MCF 10A (cell line): Measurements from ENCODE around the gene ABLIM3. TPM values are rescaled to one million over a fixed set of nuclear protein-coding genes. Genes with fewer than 3 reads are reported as not detected.

Experiments used
- BruUV-seq: library from RNA; stranded (reverse); fragments of 400-500 nt; replicated peaks from 2 replicates; lab custom pipeline; 2021; lab: Mats Ljungman, UMichigan
- CTCF ChIA-PET: fragments of 300-600 bp; sonication (Branson Sonifier 250); formaldehyde crosslinking; extraction: SDS; loops from one replicate; lab custom pipeline; 2021; ENCODE audit warnings: antibody characterized with exemption, inconsistent platforms; lab: Yijun Ruan, JAX
- POLR2A ChIA-PET: fragments of 300-600, 350-650 bp; sonication (Branson Sonifier 250); formaldehyde crosslinking; extraction: SDS; loops from one replicate; lab custom pipeline; 2020; ENCODE audit warnings: antibody characterized with exemption, inconsistent platforms; lab: Yijun Ruan, JAX
- DNase-seq: peaks from one replicate; pipeline ENCODE4 v3.0.0-alpha.2; 2018; ENCODE audit not compliant: unreplicated experiment
- H3K27ac Mint-ChIP-seq: one replicate; pipeline ENCODE4 v1.8.0; 2022; ENCODE audit warnings: mild to moderate bottlenecking, low read depth, mixed read lengths; ENCODE audit not compliant: unreplicated experiment
- H3K27me3 Mint-ChIP-seq: one replicate; pipeline ENCODE4 v1.8.0; 2022; ENCODE audit warnings: mixed read lengths; ENCODE audit not compliant: insufficient read depth, unreplicated experiment
- H3K36me3 Mint-ChIP-seq: one replicate; pipeline ENCODE4 v1.8.0; 2022; ENCODE audit warnings: mild to moderate bottlenecking, moderate library complexity, mixed read lengths; ENCODE audit not compliant: insufficient read depth, unreplicated experiment
- H3K4me1 Mint-ChIP-seq: one replicate; pipeline ENCODE4 v1.8.0; 2022; ENCODE audit warnings: mixed read lengths; ENCODE audit not compliant: insufficient read depth, unreplicated experiment
- H3K4me3 Mint-ChIP-seq: one replicate; pipeline ENCODE4 v1.8.0; 2022; ENCODE audit warnings: mild to moderate bottlenecking, moderate library complexity, mixed read lengths; ENCODE audit not compliant: unreplicated experiment
- H3K9me3 Mint-ChIP-seq: one replicate; pipeline ENCODE4 v1.8.0; 2022; ENCODE audit warnings: mixed read lengths; ENCODE audit not compliant: unreplicated experiment
- intact Hi-C: fragments of 100-400 bp; cut with micrococcal nuclease; formaldehyde crosslinking; loops from 2 replicates; pipeline ENCODE4 v1.14.1; 2022
- total RNA-seq: library from RNA; stranded (reverse); gene quantifications from 2 replicates; pipeline ENCODE4 v1.2.3, GENCODE V29; 2022
- TF ChIP-seq, protein P1 (sequence below): fragments of 200-600 bp; IDR thresholded peaks from one replicate; pipeline ENCODE4 v1.8.0; 2022; ENCODE audit warnings: antibody characterized with exemption, mild to moderate bottlenecking; ENCODE audit not compliant: unreplicated experiment

The ABLIM3 gene
- total RNA-seq, 1 experiment from 2014 or later, result 168 TPM

- no TSS peak for BruUV-seq
- DNase-seq, result peak; percentile 93
- Mint-ChIP-seq H3K27me3 (no peaks in the 10 kb centered on the region), H3K4me3 (no peak overlapping the region), H3K9me3 (no peaks in the 10 kb centered on the region), H3K4me1 (peaks cover 45% of the 10 kb centered on the region), H3K36me3 (no peaks in the 10 kb centered on the region), H3K27ac (peak overlapping the region; percentile 65)
- intact Hi-C loops, result loop anchor here (1.0 to 2.0 kb wide), 9 partner anchors 52 to 670 kb away; no protein-coding TSS in a partner anchor
- ChIA-PET CTCF (interaction anchor here (0.6 to 20.7 kb wide), 108 partner anchors 11 to 945 kb away, joined by 3 to 732 read pairs (median 5); partner anchors contain the start of genes ABLIM3 and SH3TC2), POLR2A (interaction anchor here (0.7 to 3.4 kb wide), 25 partner anchors 10 to 384 kb away, joined by 3 to 30 read pairs (median 5); partner anchors contain the start of gene ADRB2)
- TF ChIP-seq, protein P1, sequence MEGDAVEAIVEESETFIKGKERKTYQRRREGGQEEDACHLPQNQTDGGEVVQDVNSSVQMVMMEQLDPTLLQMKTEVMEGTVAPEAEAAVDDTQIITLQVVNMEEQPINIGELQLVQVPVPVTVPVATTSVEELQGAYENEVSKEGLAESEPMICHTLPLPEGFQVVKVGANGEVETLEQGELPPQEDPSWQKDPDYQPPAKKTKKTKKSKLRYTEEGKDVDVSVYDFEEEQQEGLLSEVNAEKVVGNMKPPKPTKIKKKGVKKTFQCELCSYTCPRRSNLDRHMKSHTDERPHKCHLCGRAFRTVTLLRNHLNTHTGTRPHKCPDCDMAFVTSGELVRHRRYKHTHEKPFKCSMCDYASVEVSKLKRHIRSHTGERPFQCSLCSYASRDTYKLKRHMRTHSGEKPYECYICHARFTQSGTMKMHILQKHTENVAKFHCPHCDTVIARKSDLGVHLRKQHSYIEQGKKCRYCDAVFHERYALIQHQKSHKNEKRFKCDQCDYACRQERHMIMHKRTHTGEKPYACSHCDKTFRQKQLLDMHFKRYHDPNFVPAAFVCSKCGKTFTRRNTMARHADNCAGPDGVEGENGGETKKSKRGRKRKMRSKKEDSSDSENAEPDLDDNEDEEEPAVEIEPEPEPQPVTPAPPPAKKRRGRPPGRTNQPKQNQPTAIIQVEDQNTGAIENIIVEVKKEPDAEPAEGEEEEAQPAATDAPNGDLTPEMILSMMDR, result peak; percentile 97
Observed at GRCh38 chr5:149114403-149115312, 26.6 kb upstream of the ABLIM3 start.

DNA sequence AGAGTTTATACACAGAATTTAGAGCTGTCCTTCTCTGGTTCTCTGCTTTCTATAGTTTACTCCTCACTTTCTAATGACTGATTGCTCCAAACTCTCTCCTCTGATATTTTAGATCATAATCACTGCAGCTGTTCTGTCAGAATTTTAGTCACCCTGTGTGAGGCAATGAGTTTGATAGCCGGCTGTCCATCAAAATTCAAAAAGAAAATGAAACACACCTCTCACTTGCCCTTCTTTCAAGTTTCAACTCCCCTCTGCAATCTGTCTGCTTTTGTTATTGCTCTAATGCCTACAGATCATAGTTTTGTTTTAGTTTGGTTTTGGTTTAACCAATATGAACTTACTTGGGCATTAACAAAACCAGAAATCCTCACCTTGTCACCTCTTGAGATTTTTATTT lies 23.3 kb upstream of the ABLIM3 start:
- ChIA-PET CTCF (interaction anchor here (0.6 to 20.7 kb wide), 17 partner anchors 8 to 1184 kb away, joined by 3 to 732 read pairs (median 4); no protein-coding TSS in a partner anchor), POLR2A (interaction anchor here (0.7 to 2.0 kb wide), 11 partner anchors 9 to 465 kb away, joined by 3 to 11 read pairs (median 3); no protein-coding TSS in a partner anchor)
- BruUV-seq, result no TSS peak
- TF ChIP-seq, protein P1, result no peak
- H3K27me3 Mint-ChIP-seq, result no peaks in the 10 kb centered on the region
- no peak for DNase-seq
- H3K4me1 Mint-ChIP-seq, result peaks cover 34% of the 10 kb centered on the region
- no peaks in the 10 kb centered on the region for H3K9me3 Mint-ChIP-seq
- H3K27ac Mint-ChIP-seq, result peak overlapping the region; percentile 6
- intact Hi-C loops, result no loop called here
- no peak overlapping the region for H3K4me3 Mint-ChIP-seq
- no peaks in the 10 kb centered on the region for H3K36me3 Mint-ChIP-seq

DNA sequence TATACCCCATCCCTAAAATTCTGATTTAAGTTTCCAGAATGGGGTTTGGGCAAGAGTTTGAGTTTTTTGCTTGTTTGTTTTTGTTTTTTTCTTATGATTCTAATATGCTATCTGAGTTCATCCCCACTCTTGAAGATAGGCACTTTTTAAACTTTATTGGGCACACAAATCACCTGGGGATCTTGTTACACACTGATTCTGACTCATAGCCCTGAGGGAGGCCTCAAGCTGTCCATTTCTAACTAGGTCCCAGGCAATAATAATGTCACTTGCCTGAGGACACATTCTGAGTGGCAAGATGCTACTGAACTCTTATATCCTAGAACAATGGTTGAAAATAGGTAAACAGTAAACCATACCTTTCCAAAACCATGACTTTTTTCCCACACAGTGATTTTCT lies 22.8 kb upstream of the ABLIM3 start:
- no peaks in the 10 kb centered on the region for H3K9me3 Mint-ChIP-seq
- TF ChIP-seq, protein P1, result no peak
- intact Hi-C loops, result no loop called here

GRCh38 chr5:149121145-149121544 lies 20.1 kb upstream of the ABLIM3 start:
- ChIA-PET CTCF (interaction anchor here (0.7 to 20.7 kb wide), 10 partner anchors 9 to 384 kb away, joined by 3 to 732 read pairs (median 4); no protein-coding TSS in a partner anchor), POLR2A (no interaction called here)
- Mint-ChIP-seq H3K4me1 (peaks cover 31% of the 10 kb centered on the region), H3K4me3 (no peak overlapping the region), H3K36me3 (peaks cover 6% of the 10 kb centered on the region), H3K27ac (no peak overlapping the region), H3K9me3 (no peaks in the 10 kb centered on the region), H3K27me3 (no peaks in the 10 kb centered on the region)
- TF ChIP-seq, protein P1, result no peak
- intact Hi-C loops, result no loop called here
- DNase-seq, result no peak
- no TSS peak for BruUV-seq

More for the DNA sequence above, 22.8 kb upstream of the ABLIM3 start:
- no TSS peak for BruUV-seq
- Mint-ChIP-seq H3K36me3 (no peaks in the 10 kb centered on the region), H3K27ac (peak overlapping the region; percentile 6), H3K4me3 (no peak overlapping the region), H3K4me1 (peaks cover 30% of the 10 kb centered on the region), H3K27me3 (no peaks in the 10 kb centered on the region)
- ChIA-PET CTCF (interaction anchor here (0.6 to 20.7 kb wide), 11 partner anchors 10 to 676 kb away, joined by 3 to 732 read pairs (median 6); no protein-coding TSS in a partner anchor), POLR2A (interaction anchor here (0.5 to 2.0 kb wide), 10 partner anchors 8 to 904 kb away, joined by 3 to 11 read pairs (median 4); no protein-coding TSS in a partner anchor)
- DNase-seq, result peak; percentile 47
